GM23338 (cell line): ENCODE measurements around the gene ATG7. TPM values are rescaled to one million over a fixed set of nuclear protein-coding genes. Genes with fewer than 3 reads are reported as not detected.

Experiments
- ATAC-seq: fragments of 200-7000 bp; cut with Tn5 transposase; 3 replicates; pipeline ENCODE4 v1.9.1; 2020
- DNase-seq: peaks from one replicate; pipeline ENCODE4 v3.0.0-alpha.2; 2015; ENCODE audit warnings: low spot score
- H2AFZ ChIP-seq: fragments of 200-600 bp; sonication (generic); 2 replicates; pipeline ENCODE4 v1.8.0; 2016; ENCODE audit warnings: antibody characterized with exemption, mild to moderate bottlenecking, moderate library complexity
- H3F3A ChIP-seq: fragments of 200-600 bp; sonication (generic); replicated peaks from 2 replicates; pipeline ENCODE4 v1.8.0; 2017; ENCODE audit warnings: antibody characterized with exemption, mixed run types, low read depth
- H3K27ac ChIP-seq: fragments of 200-600 bp; sonication (generic); 2 replicates; pipeline ENCODE4 v1.6.1; 2016; ENCODE audit warnings: low read depth
- H3K27me3 ChIP-seq: fragments of 200-600 bp; sonication (generic); 2 replicates; pipeline ENCODE4 v1.8.0; 2016; ENCODE audit warnings: mild to moderate bottlenecking, mixed run types, moderate library complexity; ENCODE audit not compliant: insufficient read depth
- H3K36me3 ChIP-seq: fragments of 200-600 bp; sonication (generic); 2 replicates; pipeline ENCODE4 v1.8.0; 2016; ENCODE audit warnings: mild to moderate bottlenecking; ENCODE audit not compliant: insufficient read depth
- H3K4me1 ChIP-seq: fragments of 200-600 bp; sonication (generic); 2 replicates; pipeline ENCODE4 v1.8.0; 2016; ENCODE audit warnings: mild to moderate bottlenecking, moderate library complexity; ENCODE audit not compliant: insufficient read depth
- H3K4me2 ChIP-seq: fragments of 200-600 bp; sonication (generic); 2 replicates; pipeline ENCODE4 v1.7.1; 2017; ENCODE audit warnings: mixed run types
- H3K4me3 ChIP-seq: fragments of 200-600 bp; sonication (generic); 2 replicates; pipeline ENCODE4 v1.6.1; 2016; ENCODE audit warnings: mixed run types
- H3K79me2 ChIP-seq: fragments of 200-600 bp; sonication (generic); replicated peaks from 2 replicates; pipeline ENCODE4 v1.8.0; 2017; ENCODE audit warnings: mild to moderate bottlenecking; ENCODE audit not compliant: insufficient read depth
- H3K9me2 ChIP-seq: fragments of 200-600 bp; sonication (generic); 2 replicates; pipeline ENCODE4 v1.8.0; 2017; ENCODE audit not compliant: insufficient read depth
- H4K20me1 ChIP-seq: fragments of 200-600 bp; sonication (generic); replicated peaks from 2 replicates; pipeline ENCODE4 v1.8.0; 2017; ENCODE audit warnings: mild to moderate bottlenecking; ENCODE audit not compliant: insufficient read depth
- H3K27ac Mint-ChIP-seq: 2 replicates; pipeline ENCODE4 v1.8.0; 2020; ENCODE audit warnings: inconsistent platforms, mild to moderate bottlenecking, moderate library complexity, mixed read lengths
- H3K27me3 Mint-ChIP-seq: 3 replicates; pipeline ENCODE4 v1.8.0; 2022; ENCODE audit warnings: low read depth, mild to moderate bottlenecking, moderate library complexity, mixed read lengths, inconsistent platforms; ENCODE audit not compliant: insufficient read depth, poor library complexity
- H3K36me3 Mint-ChIP-seq: 3 replicates; pipeline ENCODE4 v1.8.0; 2021; ENCODE audit warnings: low read depth, mild to moderate bottlenecking, inconsistent platforms, moderate library complexity, mixed read lengths
- H3K4me1 Mint-ChIP-seq: 3 replicates; pipeline ENCODE4 v1.8.0; 2020; ENCODE audit warnings: mild to moderate bottlenecking, inconsistent platforms, mixed read lengths
- H3K4me3 Mint-ChIP-seq: 3 replicates; pipeline ENCODE4 v1.8.0; 2021; ENCODE audit warnings: moderate library complexity, mild to moderate bottlenecking, inconsistent platforms, mixed read lengths
- H3K9me3 Mint-ChIP-seq: 3 replicates; pipeline ENCODE4 v1.8.0; 2020; ENCODE audit warnings: moderate library complexity, mild to moderate bottlenecking, inconsistent platforms, mixed read lengths
- CREB1 ChIP-seq: fragments of 250-450 bp; sonication (Bioruptor Pico); IDR thresholded peaks from 2 replicates; pipeline ENCODE4 v1.5.0; 2020; ENCODE audit warnings: low read depth, mild to moderate bottlenecking, moderate library complexity
- NANOG ChIP-seq: IDR thresholded peaks from 2 replicates; pipeline ENCODE4 v1.6.1; 2016; ENCODE audit warnings: antibody characterized with exemption, borderline replicate concordance
- STAT1 ChIP-seq: IDR thresholded peaks from one replicate; pipeline ENCODE4 v1.6.1; 2016; ENCODE audit warnings: antibody characterized with exemption; ENCODE audit not compliant: unreplicated experiment
- ZNF462 ChIP-seq: fragments of 250-450 bp; sonication (Bioruptor Pico); IDR thresholded peaks from 2 replicates; pipeline ENCODE4 v1.5.0; 2020; ENCODE audit warnings: mild to moderate bottlenecking, moderate library complexity
- polyA plus RNA-seq: library from polyadenylated mRNA; unstranded; fragments of >200 nt; fragmentation: Nextera tagmentation; extraction: Ambion mirVana; gene quantifications from 2 replicates; pipeline ENCODE4 v1.2.1, GENCODE V29; 2016
- total RNA-seq: library from RNA; depleted of rRNA; stranded (reverse); fragments of >200 nt; shearing (Covaris generic); gene quantifications from 2 replicates; pipeline ENCODE4 v1.2.3, GENCODE V29; 2014

The ATG7 gene
- total and polyA plus RNA-seq, 2 experiments from 2014 or later, result 16.2 to 36.7 TPM

GRCh38 chr3:11385891-11386290 is 113.7 kb downstream of the ATG7 start (continued):
- no peak for TF ChIP-seq ZNF462 (CRISPR knock-in tag)
- TF ChIP-seq NANOG, result no peak

- Mint-ChIP-seq H3K27ac (no peak overlapping the region), H3K27me3 (no peaks in the 10 kb centered on the region), H3K4me1 (peaks cover 8% of the 10 kb centered on the region; the same call in 2 of the 3 replicates), H3K4me3 (no peak overlapping the region), H3K36me3 (no peaks in the 10 kb centered on the region), H3K9me3 (no peaks in the 10 kb centered on the region)
- no peak overlapping the region for H2AFZ ChIP-seq
- no peak overlapping the region for H3K4me3 ChIP-seq
- no peaks in the 10 kb centered on the region for H3K79me2 ChIP-seq
- no peaks in the 10 kb centered on the region for H3K27me3 ChIP-seq
- DNase-seq, result no peak
- no peaks in the 10 kb centered on the region for H3F3A ChIP-seq
- TF ChIP-seq CREB1 (CRISPR knock-in tag), result no peak
- TF ChIP-seq STAT1, result no peak
- H3K4me2 ChIP-seq, result no peak overlapping the region
- no peaks in the 10 kb centered on the region for H3K9me2 ChIP-seq
- no peak overlapping the region for H3K27ac ChIP-seq
- H3K4me1 ChIP-seq, result no peaks in the 10 kb centered on the region; the same call in 1 of the 2 replicates
- ATAC-seq, result no peak
- no peaks in the 10 kb centered on the region for H4K20me1 ChIP-seq
- H3K36me3 ChIP-seq, result no peaks in the 10 kb centered on the region
Measured at GRCh38 chr3:11386465-11387113, 114.4 kb downstream of the ATG7 start.
